ENCODE data around the gene NEUROG1. TPM values are rescaled to one million over a fixed set of nuclear protein-coding genes. Genes with fewer than 3 reads are reported as not detected.

NEUROG1 gene
- total and polyA plus RNA-seq, 2 experiments from 2014 or later, result 0.16 TPM; not detected in 1

GRCh38 chr5:135534609-135535419 lies 950 bp downstream of the NEUROG1 start:
- H3K4me2 ChIP-seq, result peak overlapping the region; percentile 75
- no peaks in the 10 kb centered on the region for H3K79me2 ChIP-seq (replicated peaks; ENCODE audit: insufficient read depth)
- peaks cover 100% of the 10 kb centered on the region for H3K27me3 Mint-ChIP-seq (ENCODE audit: insufficient read depth, low read depth, poor library complexity)
- TF ChIP-seq CREB1 (CRISPR knock-in tag; IDR thresholded peaks at IDR 0.05; ENCODE audit: low read depth) (no peak), POLR2AphosphoS5 (IDR thresholded peaks at IDR 0.05; ENCODE audit: low read depth) (no peak), NANOG (IDR thresholded peaks at IDR 0.05; ENCODE audit: borderline replicate concordance) (no peak), STAT1 (IDR thresholded peaks at IDR 0.05; ENCODE audit: unreplicated experiment) (no peak), CTCF (conservative IDR thresholded peaks at IDR 0.05; ENCODE audit: low read depth in 2 of 2) (peak; percentile 24 to 44), JUNB (IDR thresholded peaks at IDR 0.05; ENCODE audit: unreplicated experiment) (no peak), EZH2 (IDR thresholded peaks at IDR 0.05; ENCODE audit: low read depth, unreplicated experiment) (peak; percentile 98), EZH2phosphoT487 (IDR thresholded peaks at IDR 0.05; ENCODE audit: unreplicated experiment) (peak; percentile 63), ETS1 (IDR thresholded peaks at IDR 0.05) (no peak), ZNF114 (CRISPR knock-in tag; IDR thresholded peaks at IDR 0.05) (no peak), ZNF331 (CRISPR knock-in tag; IDR thresholded peaks at IDR 0.05; ENCODE audit: low read depth) (no peak), ZNF462 (CRISPR knock-in tag; IDR thresholded peaks at IDR 0.05) (no peak)
- TF ChIP-seq, protein P1, sequence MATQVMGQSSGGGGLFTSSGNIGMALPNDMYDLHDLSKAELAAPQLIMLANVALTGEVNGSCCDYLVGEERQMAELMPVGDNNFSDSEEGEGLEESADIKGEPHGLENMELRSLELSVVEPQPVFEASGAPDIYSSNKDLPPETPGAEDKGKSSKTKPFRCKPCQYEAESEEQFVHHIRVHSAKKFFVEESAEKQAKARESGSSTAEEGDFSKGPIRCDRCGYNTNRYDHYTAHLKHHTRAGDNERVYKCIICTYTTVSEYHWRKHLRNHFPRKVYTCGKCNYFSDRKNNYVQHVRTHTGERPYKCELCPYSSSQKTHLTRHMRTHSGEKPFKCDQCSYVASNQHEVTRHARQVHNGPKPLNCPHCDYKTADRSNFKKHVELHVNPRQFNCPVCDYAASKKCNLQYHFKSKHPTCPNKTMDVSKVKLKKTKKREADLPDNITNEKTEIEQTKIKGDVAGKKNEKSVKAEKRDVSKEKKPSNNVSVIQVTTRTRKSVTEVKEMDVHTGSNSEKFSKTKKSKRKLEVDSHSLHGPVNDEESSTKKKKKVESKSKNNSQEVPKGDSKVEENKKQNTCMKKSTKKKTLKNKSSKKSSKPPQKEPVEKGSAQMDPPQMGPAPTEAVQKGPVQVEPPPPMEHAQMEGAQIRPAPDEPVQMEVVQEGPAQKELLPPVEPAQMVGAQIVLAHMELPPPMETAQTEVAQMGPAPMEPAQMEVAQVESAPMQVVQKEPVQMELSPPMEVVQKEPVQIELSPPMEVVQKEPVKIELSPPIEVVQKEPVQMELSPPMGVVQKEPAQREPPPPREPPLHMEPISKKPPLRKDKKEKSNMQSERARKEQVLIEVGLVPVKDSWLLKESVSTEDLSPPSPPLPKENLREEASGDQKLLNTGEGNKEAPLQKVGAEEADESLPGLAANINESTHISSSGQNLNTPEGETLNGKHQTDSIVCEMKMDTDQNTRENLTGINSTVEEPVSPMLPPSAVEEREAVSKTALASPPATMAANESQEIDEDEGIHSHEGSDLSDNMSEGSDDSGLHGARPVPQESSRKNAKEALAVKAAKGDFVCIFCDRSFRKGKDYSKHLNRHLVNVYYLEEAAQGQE (IDR thresholded peaks at IDR 0.05; ENCODE audit: unreplicated experiment), result no peak
- peaks cover 34% of the 10 kb centered on the region for H4K20me1 ChIP-seq (replicated peaks; ENCODE audit: insufficient read depth)
- peaks cover 100% of the 10 kb centered on the region for H3K27me3 ChIP-seq (ENCODE audit: insufficient read depth)
- H2AFZ ChIP-seq, result peak overlapping the region; percentile 88
- H3K36me3 Mint-ChIP-seq (ENCODE audit: low read depth), result no peaks in the 10 kb centered on the region; the same call in 2 of the 3 replicates
- H3K9me3 Mint-ChIP-seq, result peaks cover 21% of the 10 kb centered on the region
- peak overlapping the region; percentile 49 for H3K4me3 ChIP-seq
- H3K36me3 ChIP-seq (ENCODE audit: insufficient read depth), result no peaks in the 10 kb centered on the region; the same call in 1 of the 2 replicates
- no peaks in the 10 kb centered on the region for H3K9me2 ChIP-seq (ENCODE audit: insufficient read depth)
- peak overlapping the region; percentile 54 for H3K4me3 Mint-ChIP-seq
- peak; percentile 75 for ATAC-seq
- H3K27ac ChIP-seq (ENCODE audit: low read depth), result no peak overlapping the region
- peaks cover 16% of the 10 kb centered on the region for H3K4me1 Mint-ChIP-seq
- peak; percentile 78 for DNase-seq (ENCODE audit: low spot score)
- H3K27ac Mint-ChIP-seq, result no peak overlapping the region
- peaks cover 15% of the 10 kb centered on the region for H3K4me1 ChIP-seq (ENCODE audit: insufficient read depth)
- peaks cover 11% of the 10 kb centered on the region; the same call in 1 of the 2 replicates for H3F3A ChIP-seq (replicated peaks; ENCODE audit: low read depth)
